Fibroblast of skin of back (primary cell): Measurements from ENCODE around the gene NOTCH2.

Experiments used
- DNase-seq: peaks from one replicate; pipeline ENCODE4 v3.0.0-alpha.2; 2013

Gene NOTCH2

DNA sequence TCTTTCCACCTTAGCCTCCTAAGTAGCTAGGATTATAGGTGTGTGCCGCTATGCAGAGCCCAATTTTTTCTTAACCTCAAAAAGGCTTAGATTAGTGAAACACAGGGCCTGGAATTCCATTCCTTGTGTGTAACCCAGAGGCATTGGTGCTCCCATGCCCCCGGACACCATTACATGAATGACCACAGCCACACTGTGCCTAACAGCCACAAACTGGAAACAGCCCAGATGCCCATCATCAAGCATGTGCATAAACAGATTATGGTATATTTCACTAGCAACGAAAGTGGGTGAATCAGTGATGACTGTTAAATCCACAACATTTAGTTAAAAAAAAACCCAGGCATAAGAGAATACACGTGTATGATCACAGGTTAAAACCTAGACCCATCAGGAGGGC, 197.6 kb downstream of the NOTCH2 start:
- peak; percentile 25 for DNase-seq

DNA sequence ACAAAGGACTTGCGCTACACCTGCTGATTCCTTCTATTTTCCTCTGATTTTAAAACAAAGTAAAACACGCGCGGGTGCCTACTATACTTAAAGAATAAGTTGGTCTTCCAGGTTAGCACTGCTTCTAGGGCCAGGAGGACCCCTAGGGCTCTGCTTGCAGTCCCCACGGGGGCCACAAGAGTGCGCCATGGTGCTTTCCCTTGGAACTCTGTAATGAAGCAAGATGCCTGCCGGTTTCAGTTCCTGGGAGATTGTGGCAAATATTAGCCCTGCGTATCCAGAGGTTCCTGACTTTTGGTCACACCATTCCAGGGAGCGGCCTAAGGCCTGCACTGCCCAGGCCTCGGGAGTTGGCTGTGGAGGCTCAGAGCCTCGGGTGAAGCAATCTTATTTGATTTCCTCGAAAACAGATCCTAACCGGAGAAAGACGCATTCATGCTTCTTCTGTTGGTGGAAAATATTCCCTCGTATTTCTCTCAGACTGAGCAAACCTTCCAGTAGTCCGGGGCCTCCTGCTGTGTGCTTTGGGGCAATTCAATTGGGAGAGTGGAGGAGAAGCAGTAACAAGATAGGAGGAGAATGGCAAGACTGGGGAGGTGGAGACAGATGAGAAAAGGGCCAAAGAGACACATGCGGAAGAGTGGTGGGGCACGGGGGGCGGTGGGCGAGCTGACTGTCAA, 198.4 kb downstream of the NOTCH2 start:
- DNase-seq = peak; percentile 78

DNA sequence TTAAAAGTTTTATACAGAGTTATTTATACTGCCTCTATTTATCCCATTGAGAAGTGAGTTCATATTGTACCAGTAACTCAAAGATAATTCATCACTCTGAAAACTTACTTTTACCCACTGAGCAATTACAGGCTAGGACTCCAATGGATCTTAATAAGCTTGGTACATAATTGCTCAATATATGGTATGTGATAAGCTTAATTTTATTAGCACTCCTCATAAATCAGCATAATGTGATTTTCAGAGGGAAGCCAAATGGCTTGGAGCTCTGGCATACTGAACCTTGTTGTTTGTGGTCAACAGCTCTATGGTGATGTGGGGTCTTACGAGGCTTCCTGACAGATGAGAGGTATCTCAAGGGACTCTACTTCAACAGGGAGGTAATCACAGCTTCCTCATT, 199.5 kb downstream of the NOTCH2 start:
- no peak for DNase-seq

DNA sequence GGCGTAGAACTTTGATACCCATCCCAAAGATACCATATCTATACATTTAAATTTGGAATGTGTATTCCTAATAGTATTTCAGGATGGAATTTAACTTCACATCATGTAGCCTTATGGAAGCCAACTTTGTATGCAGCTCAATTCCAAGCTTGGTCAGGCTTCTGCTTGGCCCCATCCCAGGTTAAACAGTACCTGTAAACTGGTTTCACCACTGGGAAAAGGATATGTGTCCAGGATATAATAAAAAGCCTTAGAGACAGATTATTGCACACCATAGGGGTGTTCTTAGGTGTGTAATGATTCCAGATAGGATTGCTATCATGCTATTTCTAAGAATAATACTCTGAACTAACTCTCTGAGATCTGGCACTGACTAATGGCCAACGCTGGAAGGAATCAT, 201.3 kb downstream of the NOTCH2 start:
- no peak for DNase-seq

DNA sequence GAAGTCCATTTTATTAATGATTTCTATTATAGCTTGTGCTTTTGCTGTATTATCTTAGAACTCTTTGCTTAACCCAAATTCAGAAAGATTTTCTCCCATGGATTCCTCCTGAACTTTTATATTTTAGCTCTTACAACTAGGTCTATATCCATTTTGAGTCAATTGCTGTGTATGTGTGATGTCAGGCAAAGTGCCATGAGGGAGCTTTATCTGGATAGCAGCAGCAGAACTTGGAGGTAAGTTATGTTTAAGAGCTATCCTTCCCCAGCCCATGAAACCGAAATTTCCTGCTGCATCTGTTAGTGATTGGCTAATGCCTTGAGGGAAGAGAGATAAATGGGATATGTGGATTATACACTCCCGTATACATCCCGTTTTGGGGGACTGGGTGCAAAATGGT, 203.0 kb downstream of the NOTCH2 start:
- DNase-seq = no peak

DNA sequence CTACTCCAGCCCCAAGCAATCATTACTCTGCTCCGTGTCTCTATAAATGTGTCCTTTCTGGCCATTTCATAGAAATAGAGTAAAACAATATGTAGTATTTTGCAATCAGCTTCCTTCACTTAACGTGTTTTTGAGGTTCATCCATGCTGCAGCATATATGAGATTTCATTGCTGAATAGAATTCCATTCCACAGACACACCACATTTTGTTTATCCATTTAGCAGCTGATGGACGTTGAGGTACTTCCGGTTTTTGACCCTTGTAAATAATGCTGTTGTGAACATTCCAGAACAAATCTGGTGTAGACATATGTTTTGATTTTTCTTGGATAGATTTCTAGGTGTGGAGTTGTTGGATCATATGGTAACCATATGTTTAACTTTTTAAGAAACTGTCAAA, 203.8 kb downstream of the NOTCH2 start:
- peak; percentile 18 for DNase-seq

DNA sequence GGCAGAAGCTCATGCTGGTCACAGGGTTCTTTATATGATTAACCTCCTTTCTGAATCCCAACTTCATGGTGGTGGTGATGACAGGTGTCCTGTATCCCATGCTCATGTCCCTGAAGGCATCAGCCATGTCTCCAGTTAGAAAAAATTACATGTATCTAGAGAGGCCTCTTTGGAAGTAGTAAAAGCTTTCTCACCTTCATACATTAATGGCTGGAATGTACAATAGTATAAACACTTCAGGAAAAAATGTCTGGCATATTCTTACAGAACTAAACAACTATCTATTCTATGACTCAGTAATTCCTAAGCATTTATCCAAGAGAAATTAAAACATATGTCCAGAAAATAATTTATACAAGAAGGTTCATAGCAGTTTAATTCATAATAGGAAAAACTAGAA, 207.2 kb downstream of the NOTCH2 start:
- peak; percentile 12 for DNase-seq
